Regular cardiac myocyte (primary cell): Measurements from ENCODE around the gene SERPINB11. TPM values are rescaled to one million over a fixed set of nuclear protein-coding genes. Genes with fewer than 3 reads are reported as not detected.

Source experiments
- total RNA-seq: library from RNA; depleted of rRNA; stranded (reverse); fragments of >200 nt; gene quantifications from 2 replicates; pipeline ENCODE4 v1.2.3, GENCODE V29; 2014

SERPINB11 gene, protein sequence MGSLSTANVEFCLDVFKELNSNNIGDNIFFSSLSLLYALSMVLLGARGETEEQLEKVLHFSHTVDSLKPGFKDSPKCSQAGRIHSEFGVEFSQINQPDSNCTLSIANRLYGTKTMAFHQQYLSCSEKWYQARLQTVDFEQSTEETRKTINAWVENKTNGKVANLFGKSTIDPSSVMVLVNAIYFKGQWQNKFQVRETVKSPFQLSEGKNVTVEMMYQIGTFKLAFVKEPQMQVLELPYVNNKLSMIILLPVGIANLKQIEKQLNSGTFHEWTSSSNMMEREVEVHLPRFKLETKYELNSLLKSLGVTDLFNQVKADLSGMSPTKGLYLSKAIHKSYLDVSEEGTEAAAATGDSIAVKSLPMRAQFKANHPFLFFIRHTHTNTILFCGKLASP
- not detected in 2 replicates for total RNA-seq

GRCh38 chr18:63702660-63703059 is at the start of gene SERPINB11:
Gene SERPINB11 (plus strand): TSS chr18:63702960. CDS start chr18:63710194, 7,234 bp downstream.

DNA sequence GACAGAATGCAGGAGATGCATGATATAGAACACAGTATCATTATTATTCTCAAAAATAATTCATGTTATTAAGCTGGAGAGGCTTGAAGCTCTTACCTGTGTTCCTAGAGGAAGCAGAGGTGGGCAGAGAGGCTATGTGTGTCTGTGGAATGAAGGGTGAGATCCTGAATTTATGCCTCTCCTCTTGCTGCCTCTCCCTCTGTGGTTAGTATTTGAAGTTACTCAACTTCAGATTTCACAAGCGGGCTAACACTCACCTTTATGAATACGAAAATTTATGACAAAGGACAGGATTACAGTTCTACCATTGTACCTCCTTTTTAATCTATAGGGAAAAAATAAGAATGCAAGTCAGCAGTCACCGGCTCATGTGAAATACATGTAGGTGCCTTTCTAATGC is 41.0 kb upstream of the SERPINB11 start, which contains the start of gene SERPINB3:
SERPINB3 (minus strand) TSS at position 144 of the 400 bp plus-strand sequence. CDS start 677 bp downstream, outside the sequence.

Other genes starting within 250 kb of the SERPINB11 start
- under 0.01 TPM in 2 replicates for gene SERPINB5, start 226.0 kb upstream of the SERPINB11 start, total RNA-seq
- not detected in 2 replicates for gene SERPINB12, start 160.6 kb upstream of the SERPINB11 start, total RNA-seq
- gene SERPINB13, start 115.6 kb upstream of the SERPINB11 start, total RNA-seq, result not detected in 2 replicates
- not detected in 2 replicates for gene SERPINB4, start 58.7 kb upstream of the SERPINB11 start, total RNA-seq
- not detected in 2 replicates for gene SERPINB3, start 41.1 kb upstream of the SERPINB11 start, total RNA-seq
- gene SERPINB7, start 72.5 kb downstream of the SERPINB11 start, total RNA-seq, result 0.28 and 0.38 TPM in 2 replicates
- gene SERPINB2, start 184.7 kb downstream of the SERPINB11 start, total RNA-seq, result 0.38 and 2.0 TPM in 2 replicates
- gene SERPINB10, start 205.0 kb downstream of the SERPINB11 start, total RNA-seq, result not detected in 2 replicates
- gene HMSD, start 246.3 kb downstream of the SERPINB11 start, total RNA-seq, result under 0.01 TPM in 1 of 2 replicates, not detected in the other